H9 (cell line): ENCODE results near the gene VCP. TPM values are rescaled to one million over a fixed set of nuclear protein-coding genes. Genes with fewer than 3 reads are reported as not detected.

Experiments used
- DNase-seq: peaks from one replicate; pipeline ENCODE4 v3.0.0-alpha.2; 2017
- H2AFZ ChIP-seq: one replicate; pipeline ENCODE4 v1.6.1; 2013; ENCODE audit warnings: mild to moderate bottlenecking, low read length, control low read depth, moderate library complexity
- H2AK5ac ChIP-seq: 2 replicates; pipeline ENCODE4 v1.6.1; 2013; ENCODE audit warnings: low read length, control low read depth, mixed read lengths; ENCODE audit not compliant: insufficient read length
- H2BK120ac ChIP-seq: one replicate; pipeline ENCODE4 v1.6.1; 2013; ENCODE audit warnings: low read depth, mild to moderate bottlenecking, low read length, control low read depth, inconsistent platforms; ENCODE audit not compliant: poor library complexity, severe bottlenecking
- H2BK12ac ChIP-seq: 2 replicates; pipeline ENCODE4 v1.6.1; 2013; ENCODE audit warnings: low read length, control low read depth, mixed read lengths, low read depth; ENCODE audit not compliant: insufficient read length
- H2BK15ac ChIP-seq: 2 replicates; pipeline ENCODE4 v1.6.1; 2013; ENCODE audit warnings: low read depth, low read length, control low read depth
- H2BK20ac ChIP-seq: one replicate; pipeline ENCODE4 v1.6.1; 2013; ENCODE audit warnings: low read depth, mild to moderate bottlenecking, low read length, control low read depth, inconsistent platforms; ENCODE audit not compliant: poor library complexity, severe bottlenecking
- H2BK5ac ChIP-seq: 2 replicates; pipeline ENCODE4 v1.6.1; 2013; ENCODE audit warnings: low read length, control low read depth, mixed read lengths; ENCODE audit not compliant: insufficient read length
- H3K14ac ChIP-seq: 2 replicates; pipeline ENCODE4 v1.6.1; 2013; ENCODE audit warnings: low read length, control low read depth; ENCODE audit not compliant: insufficient read depth
- H3K18ac ChIP-seq: 2 replicates; pipeline ENCODE4 v1.6.1; 2013; ENCODE audit warnings: low read depth, mild to moderate bottlenecking, mixed read lengths, low read length, control low read depth; ENCODE audit not compliant: insufficient read length
- H3K23ac ChIP-seq: 2 replicates; pipeline ENCODE4 v1.6.1; 2013; ENCODE audit warnings: low read length, control low read depth, mixed read lengths, low read depth; ENCODE audit not compliant: insufficient read length
- H3K23me2 ChIP-seq: 2 replicates; pipeline ENCODE4 v1.6.1; 2013; ENCODE audit warnings: low read depth, mild to moderate bottlenecking, mixed read lengths, low read length, control low read depth; ENCODE audit not compliant: insufficient read length, poor library complexity, severe bottlenecking
- H3K27ac ChIP-seq: 2 replicates; pipeline ENCODE4 v1.5.1; 2013; ENCODE audit warnings: low read length, control low read depth, mixed read lengths, low read depth; ENCODE audit not compliant: insufficient read length
- H3K27me3 ChIP-seq: 2 replicates; pipeline ENCODE4 v1.6.1; 2013; ENCODE audit warnings: low read length, control low read depth, inconsistent platforms; ENCODE audit not compliant: insufficient read depth
- H3K4ac ChIP-seq: 2 replicates; pipeline ENCODE4 v1.6.1; 2013; ENCODE audit warnings: low read depth, mild to moderate bottlenecking, control low read depth, inconsistent platforms, low read length, moderate library complexity
- H3K4me1 ChIP-seq: 2 replicates; pipeline ENCODE4 v1.6.1; 2013; ENCODE audit warnings: low read length, control low read depth, inconsistent platforms; ENCODE audit not compliant: insufficient read depth
- H3K4me2 ChIP-seq: 2 replicates; pipeline ENCODE4 v1.6.1; 2013; ENCODE audit warnings: low read length, control low read depth, mixed read lengths; ENCODE audit not compliant: insufficient read length, insufficient read depth
- H3K56ac ChIP-seq: 2 replicates; pipeline ENCODE4 v1.6.1; 2013; ENCODE audit warnings: low read depth, mild to moderate bottlenecking, mixed read lengths, low read length, control low read depth; ENCODE audit not compliant: insufficient read length
- H3K79me1 ChIP-seq: 2 replicates; pipeline ENCODE4 v1.6.1; 2013; ENCODE audit warnings: low read depth, mild to moderate bottlenecking, moderate library complexity, low read length, control low read depth, inconsistent platforms; ENCODE audit not compliant: insufficient read depth, poor library complexity, severe bottlenecking
- H3K79me2 ChIP-seq: 2 replicates; pipeline ENCODE4 v1.6.1; 2013; ENCODE audit warnings: low read length, control low read depth, inconsistent platforms; ENCODE audit not compliant: insufficient read depth
- H3K9ac ChIP-seq: 2 replicates; pipeline ENCODE4 v1.6.1; 2013; ENCODE audit warnings: low read length, control low read depth, mixed read lengths; ENCODE audit not compliant: insufficient read length; ENCODE audit errors: extremely low read depth
- H3K9me3 ChIP-seq: one replicate; pipeline ENCODE4 v1.6.1; 2013; ENCODE audit warnings: low read depth, low read length, inconsistent platforms; ENCODE audit not compliant: control insufficient read depth
- H3T11ph ChIP-seq: one replicate; pipeline ENCODE4 v1.6.1; 2013; ENCODE audit warnings: mild to moderate bottlenecking, low read length, control low read depth, inconsistent platforms
- H4K20me1 ChIP-seq: one replicate; pipeline ENCODE4 v1.6.1; 2013; ENCODE audit not compliant: control insufficient read depth, insufficient read length, insufficient read depth
- H4K5ac ChIP-seq: 2 replicates; pipeline ENCODE4 v1.6.1; 2013; ENCODE audit warnings: low read depth, mild to moderate bottlenecking, mixed read lengths, low read length, control low read depth; ENCODE audit not compliant: insufficient read length
- H4K8ac ChIP-seq: replicated peaks from 2 replicates; pipeline ENCODE4 v1.6.1; 2013; ENCODE audit warnings: low read length, control low read depth, mixed read lengths, low read depth; ENCODE audit not compliant: insufficient read length
- H4K91ac ChIP-seq: 2 replicates; pipeline ENCODE4 v1.6.1; 2013; ENCODE audit warnings: low read depth, mild to moderate bottlenecking, moderate library complexity, mixed read lengths, low read length, control low read depth; ENCODE audit not compliant: insufficient read length
- H3K27ac Mint-ChIP-seq, 3 experiments: 2 replicates in 2 of 3; 3 replicates in 1 of 3; pipeline ENCODE4 v1.8.0; 2020 to 2021; ENCODE audit warnings: mixed read lengths in 3 of 3, mild to moderate bottlenecking in 1 of 3, moderate library complexity in 1 of 3
- H3K27me3 Mint-ChIP-seq: 2 replicates; pipeline ENCODE4 v1.8.0; 2021; ENCODE audit warnings: low read depth, mild to moderate bottlenecking, moderate library complexity, mixed read lengths
- H3K36me3 Mint-ChIP-seq, 3 experiments: 2 replicates in 2 of 3; 3 replicates in 1 of 3; pipeline ENCODE4 v1.8.0; 2020 to 2021; ENCODE audit warnings: low read depth in 3 of 3, mixed read lengths in 3 of 3; ENCODE audit not compliant: insufficient read depth in 1 of 3
- H3K4me1 Mint-ChIP-seq, 2 experiments: 2 replicates each; pipeline ENCODE4 v1.8.0; 2020; ENCODE audit warnings: mixed read lengths in 2 of 2
- H3K4me3 Mint-ChIP-seq, 2 experiments: 2 replicates in 1 of 2; 3 replicates in 1 of 2; pipeline ENCODE4 v1.8.0; 2020 to 2021; ENCODE audit warnings: mild to moderate bottlenecking in 2 of 2, mixed read lengths in 2 of 2, moderate library complexity in 1 of 2
- H3K9me3 Mint-ChIP-seq, 2 experiments: 2 replicates in 1 of 2; 3 replicates in 1 of 2; pipeline ENCODE4 v1.8.0; 2020; ENCODE audit warnings: mild to moderate bottlenecking in 2 of 2, mixed read lengths in 2 of 2, moderate library complexity in 1 of 2
- WGBS: extraction: QIAGEN DNeasy Blood & Tissue Kit; methylation state at CpG from one replicate; pipeline ENCODE4 v1.1.7; 2013; ENCODE audit warnings: missing lambda C conversion rate, low lambda C conversion rate, mixed read lengths; ENCODE audit not compliant: insufficient read length; ENCODE audit errors: extremely low coverage; 5-methylcytosine and 5-hydroxymethylcytosine counted together
- total RNA-seq: library from RNA; stranded (reverse); gene quantifications from 2 replicates; pipeline ENCODE4 v1.2.1, GENCODE V29; 2021
- TF ChIP-seq, protein P1 (sequence below): fragments of 200-600 bp; sonication (generic); conservative IDR thresholded peaks from 3 replicates; pipeline ENCODE4 v1.8.0; 2021; ENCODE audit warnings: antibody characterized with exemption, mild to moderate bottlenecking

VCP gene
- total RNA-seq, 1 experiment from 2014 or later: 407 TPM

DNA sequence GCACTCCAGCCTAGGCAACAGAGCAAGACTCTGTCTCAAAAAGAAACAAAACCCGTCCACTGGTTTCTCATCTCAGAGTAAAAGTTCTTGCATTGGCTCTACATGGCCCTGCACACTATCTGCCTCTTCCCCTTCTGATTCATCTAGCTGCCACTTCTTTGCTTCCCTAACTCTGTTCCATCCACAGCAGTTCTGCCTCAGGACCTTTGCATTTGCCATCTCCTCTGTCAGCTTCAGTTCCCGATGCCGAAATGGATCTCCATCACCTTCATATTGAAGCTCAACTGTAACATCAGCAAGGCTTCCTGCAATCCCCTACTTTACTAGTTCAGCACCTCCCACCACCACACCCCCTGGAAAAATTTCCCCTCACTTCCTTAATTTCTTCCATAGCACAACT, 25.1 kb upstream of the VCP start:
- Histone ChIP-seq H3K27ac (no peak overlapping the region), H4K8ac (no peak overlapping the region), H2BK15ac (no peak overlapping the region), H2BK120ac (no peak overlapping the region), H3K56ac (no peak overlapping the region), H3K9ac (no peak overlapping the region), H2AFZ (no peak overlapping the region), H2BK20ac (no peak overlapping the region), H3K79me1 (peaks cover 9% of the 10 kb centered on the region), H3T11ph (no peak overlapping the region), H3K9me3 (no peaks in the 10 kb centered on the region), H4K5ac (no peak overlapping the region), H3K23ac (no peak overlapping the region), H3K4me1 (no peaks in the 10 kb centered on the region), H3K14ac (no peak overlapping the region), H3K4ac (no peak overlapping the region), H3K79me2 (peaks cover 5% of the 10 kb centered on the region; the same call in 1 of the 2 replicates), H3K27me3 (no peaks in the 10 kb centered on the region), H4K91ac (no peak overlapping the region), H3K4me2 (no peak overlapping the region), H4K20me1 (no peaks in the 10 kb centered on the region), H2BK5ac (no peak overlapping the region), H3K23me2 (peaks cover 11% of the 10 kb centered on the region), H2BK12ac (no peak overlapping the region), H2AK5ac (no peak overlapping the region), H3K18ac (no peak overlapping the region)
- TF ChIP-seq, protein P1, sequence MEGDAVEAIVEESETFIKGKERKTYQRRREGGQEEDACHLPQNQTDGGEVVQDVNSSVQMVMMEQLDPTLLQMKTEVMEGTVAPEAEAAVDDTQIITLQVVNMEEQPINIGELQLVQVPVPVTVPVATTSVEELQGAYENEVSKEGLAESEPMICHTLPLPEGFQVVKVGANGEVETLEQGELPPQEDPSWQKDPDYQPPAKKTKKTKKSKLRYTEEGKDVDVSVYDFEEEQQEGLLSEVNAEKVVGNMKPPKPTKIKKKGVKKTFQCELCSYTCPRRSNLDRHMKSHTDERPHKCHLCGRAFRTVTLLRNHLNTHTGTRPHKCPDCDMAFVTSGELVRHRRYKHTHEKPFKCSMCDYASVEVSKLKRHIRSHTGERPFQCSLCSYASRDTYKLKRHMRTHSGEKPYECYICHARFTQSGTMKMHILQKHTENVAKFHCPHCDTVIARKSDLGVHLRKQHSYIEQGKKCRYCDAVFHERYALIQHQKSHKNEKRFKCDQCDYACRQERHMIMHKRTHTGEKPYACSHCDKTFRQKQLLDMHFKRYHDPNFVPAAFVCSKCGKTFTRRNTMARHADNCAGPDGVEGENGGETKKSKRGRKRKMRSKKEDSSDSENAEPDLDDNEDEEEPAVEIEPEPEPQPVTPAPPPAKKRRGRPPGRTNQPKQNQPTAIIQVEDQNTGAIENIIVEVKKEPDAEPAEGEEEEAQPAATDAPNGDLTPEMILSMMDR: no peak
- Mint-ChIP-seq H3K4me3 (peak overlapping the region in 1 of 2 experiments; percentile 5; a peak in 1 of 5 replicates), H3K9me3 (no peaks in the 10 kb centered on the region), H3K27me3 (no peaks in the 10 kb centered on the region), H3K27ac (no peak overlapping the region), H3K4me1 (peaks cover 11 to 15% of the 10 kb centered on the region in 2 experiments), H3K36me3 (peaks cover 22 to 52% (median 44%) of the 10 kb centered on the region in 3 experiments)
- WGBS: no CpG with 5 or more reads among the region's 3 CpGs
- no peak for DNase-seq
